ENCODE results near the gene CASZ1. TPM values are rescaled to one million over a fixed set of nuclear protein-coding genes. Genes with fewer than 3 reads are reported as not detected.

Gene CASZ1
- total RNA-seq, 1 experiment from 2014 or later, result 3.9 TPM

GRCh38 chr1:10688409-10688786, 108.0 kb downstream of the CASZ1 start:
- H2AK5ac ChIP-seq (ENCODE audit: insufficient read length, low read length), result no peak overlapping the region
- H3K27ac Mint-ChIP-seq, result peak overlapping the region in 1 of 3 experiments; percentile 70; a peak in 1 of 7 replicates
- TF ChIP-seq CTCF (conservative IDR thresholded peaks at IDR 0.05), result no peak
- H3K14ac ChIP-seq (ENCODE audit: insufficient read depth, low read length), result no peak overlapping the region
- no peak overlapping the region for H2BK5ac ChIP-seq (ENCODE audit: insufficient read length, low read length)
- no peak overlapping the region for H4K8ac ChIP-seq (replicated peaks; ENCODE audit: insufficient read length, low read depth, low read length)
- no peak overlapping the region for H3K23ac ChIP-seq (ENCODE audit: insufficient read length, low read depth, low read length)
- H3K9ac ChIP-seq (ENCODE audit: extremely low read depth, insufficient read length, low read length), result no peak overlapping the region
- no peak overlapping the region for H4K5ac ChIP-seq (ENCODE audit: insufficient read length, low read depth, low read length)
- no peak overlapping the region for H2AFZ ChIP-seq (ENCODE audit: low read length)
- H3K9me3 Mint-ChIP-seq, result no peaks in the 10 kb centered on the region; a peak in 1 of 5 replicates
- H3K79me1 ChIP-seq (ENCODE audit: insufficient read depth, low read depth, low read length, poor library complexity, severe bottlenecking), result no peaks in the 10 kb centered on the region
- no peak overlapping the region for H2BK20ac ChIP-seq (ENCODE audit: low read depth, low read length, poor library complexity, severe bottlenecking)
- H3K4ac ChIP-seq (ENCODE audit: low read depth, low read length), result no peak overlapping the region
- H3K27ac ChIP-seq (ENCODE audit: insufficient read length, low read depth, low read length), result no peak overlapping the region
- H4K20me1 ChIP-seq (ENCODE audit: control insufficient read depth, insufficient read depth, insufficient read length), result no peaks in the 10 kb centered on the region
- no peak overlapping the region for H3T11ph ChIP-seq (ENCODE audit: low read length)
- H3K27me3 ChIP-seq (ENCODE audit: insufficient read depth, low read length), result no peaks in the 10 kb centered on the region
- no peaks in the 10 kb centered on the region for H3K79me2 ChIP-seq (ENCODE audit: insufficient read depth, low read length)
- DNase-seq, result no peak
- H3K56ac ChIP-seq (ENCODE audit: insufficient read length, low read depth, low read length), result no peak overlapping the region
- H3K18ac ChIP-seq (ENCODE audit: insufficient read length, low read depth, low read length), result no peak overlapping the region
- H4K91ac ChIP-seq (ENCODE audit: insufficient read length, low read depth, low read length), result no peak overlapping the region
- H2BK12ac ChIP-seq (ENCODE audit: insufficient read length, low read depth, low read length), result no peak overlapping the region
- no peaks in the 10 kb centered on the region for H3K36me3 Mint-ChIP-seq (ENCODE audit: insufficient read depth in 1 of 3, low read depth in 3 of 3)
- H3K4me1 Mint-ChIP-seq, result peaks cover 17 to 32% of the 10 kb centered on the region in 2 experiments
- H2BK15ac ChIP-seq (ENCODE audit: low read depth, low read length), result no peak overlapping the region
- no peaks in the 10 kb centered on the region for H3K9me3 ChIP-seq (ENCODE audit: control insufficient read depth, low read depth, low read length)
- no CpG with 5 or more reads among the region's 10 CpGs for WGBS (ENCODE audit: extremely low coverage, insufficient read length, low lambda C conversion rate)
- H3K23me2 ChIP-seq (ENCODE audit: insufficient read length, low read depth, low read length, poor library complexity, severe bottlenecking), result no peaks in the 10 kb centered on the region
- no peak overlapping the region for H2BK120ac ChIP-seq (ENCODE audit: low read depth, low read length, poor library complexity, severe bottlenecking)
- peaks cover 14% of the 10 kb centered on the region for H3K27me3 Mint-ChIP-seq (ENCODE audit: low read depth)
- no peak overlapping the region for H3K4me3 Mint-ChIP-seq
- 0 out of 2 replicates have a peak, but pooled peaks cover 2% of the 10 kb centered on the region for H3K4me1 ChIP-seq (ENCODE audit: insufficient read depth, low read length)
- no peak overlapping the region for H3K4me2 ChIP-seq (ENCODE audit: insufficient read depth, insufficient read length, low read length)

All from H9 (cell line).